HepG2 (cell line): ENCODE measurements around the gene TMEM129. TPM values are rescaled to one million over a fixed set of nuclear protein-coding genes. Genes with fewer than 3 reads are reported as not detected.

Source experiments
- BRD4 ChIP-seq: sonication (generic); formaldehyde crosslinking; IDR thresholded peaks from 2 replicates; pipeline ENCODE4 v1.4.0; 2020; ENCODE audit warnings: missing genetic modification reagents
- DNMT1 ChIP-seq: sonication (generic); formaldehyde crosslinking; IDR thresholded peaks from 2 replicates; pipeline ENCODE4 v1.5.1; 2020; ENCODE audit warnings: mild to moderate bottlenecking, missing genetic modification reagents
- EP300 ChIP-seq, 3 experiments: sonication (generic) in 1 of 3; formaldehyde crosslinking in 1 of 3; IDR thresholded peaks; 2 replicates each; pipeline versions ENCODE4 v1.5.1 to v1.6.1; 2011 to 2020; ENCODE audit warnings: low read depth in 2 of 3, low read length in 2 of 3, borderline replicate concordance in 1 of 3, improper control_type of control experiment in 1 of 3, mild to moderate bottlenecking in 1 of 3, missing genetic modification reagents in 1 of 3, moderate library complexity in 1 of 3
- GLI4 ChIP-seq: sonication (generic); formaldehyde crosslinking; IDR thresholded peaks from 2 replicates; pipeline ENCODE4 v1.5.1; 2020; ENCODE audit warnings: missing genetic modification reagents, mild to moderate bottlenecking, moderate library complexity, borderline replicate concordance
- HNRNPL ChIP-seq: fragments of 200-400 bp; formaldehyde crosslinking; IDR thresholded peaks from 2 replicates; pipeline ENCODE4 v1.6.1; 2017; ENCODE audit warnings: mild to moderate bottlenecking, low read depth, low read length
- MTA1 ChIP-seq: sonication (generic); formaldehyde crosslinking; IDR thresholded peaks from 2 replicates; pipeline ENCODE4 v1.4.0; 2020; ENCODE audit warnings: missing genetic modification reagents, mild to moderate bottlenecking, borderline replicate concordance
- MTERF4 ChIP-seq: sonication (generic); formaldehyde crosslinking; IDR thresholded peaks from 2 replicates; pipeline ENCODE4 v1.8.0; 2023; ENCODE audit warnings: mild to moderate bottlenecking, missing genetic modification reagents
- NR2F6 ChIP-seq, 2 experiments: IDR thresholded peaks; 2 replicates each; pipeline ENCODE4 v1.6.1; 2016; ENCODE audit warnings: antibody characterized with exemption in 1 of 2, mild to moderate bottlenecking in 1 of 2
- PBX2 ChIP-seq: IDR thresholded peaks from 2 replicates; pipeline ENCODE4 v1.6.1; 2016; ENCODE audit warnings: control low read depth
- PCBP1 ChIP-seq: fragments of 200-400 bp; formaldehyde crosslinking; IDR thresholded peaks from 2 replicates; pipeline ENCODE4 v1.6.1; 2017; ENCODE audit warnings: mild to moderate bottlenecking, low read depth, low read length, borderline replicate concordance
- RXRB ChIP-seq: IDR thresholded peaks from 2 replicates; pipeline ENCODE4 v1.6.1; 2016; ENCODE audit warnings: borderline replicate concordance, missing genetic modification reagents, missing compliant biosample characterization
- SP5 ChIP-seq: IDR thresholded peaks from 2 replicates; pipeline ENCODE4 v1.6.1; 2016; ENCODE audit warnings: low read depth, borderline replicate concordance
- TAF1 ChIP-seq: sonication (generic); formaldehyde crosslinking; IDR thresholded peaks from 2 replicates; pipeline ENCODE4 v1.4.0; 2020; ENCODE audit warnings: missing genetic modification reagents
- TCF7 ChIP-seq: sonication (generic); IDR thresholded peaks from 2 replicates; pipeline ENCODE4 v1.6.1; 2016; ENCODE audit warnings: antibody characterized with exemption, low read depth
- THAP8 ChIP-seq: sonication (generic); formaldehyde crosslinking; IDR thresholded peaks from 2 replicates; pipeline ENCODE4 v1.5.1; 2020; ENCODE audit warnings: missing genetic modification reagents, mild to moderate bottlenecking, borderline replicate concordance
- TRIM24 ChIP-seq: sonication (generic); formaldehyde crosslinking; IDR thresholded peaks from 2 replicates; pipeline ENCODE4 v1.8.0; 2022; ENCODE audit warnings: mild to moderate bottlenecking, missing genetic modification reagents
- YEATS2 ChIP-seq: sonication (generic); formaldehyde crosslinking; IDR thresholded peaks from 2 replicates; pipeline ENCODE4 v1.4.0; 2020; ENCODE audit warnings: missing genetic modification reagents, borderline replicate concordance
- ZBTB26 ChIP-seq: IDR thresholded peaks from 2 replicates; pipeline ENCODE4 v1.6.1; 2016; ENCODE audit warnings: missing compliant biosample characterization, missing genetic modification reagents, borderline replicate concordance
- ZMYM4 ChIP-seq: sonication (generic); formaldehyde crosslinking; IDR thresholded peaks from 2 replicates; pipeline ENCODE4 v1.8.1; 2023; ENCODE audit warnings: mild to moderate bottlenecking, missing genetic modification reagents
- ZNF101 ChIP-seq: sonication (generic); formaldehyde crosslinking; IDR thresholded peaks from 2 replicates; pipeline ENCODE4 v1.4.0; 2020; ENCODE audit warnings: mild to moderate bottlenecking, low read depth, missing genetic modification reagents, borderline replicate concordance
- ZNF280B ChIP-seq: sonication (generic); formaldehyde crosslinking; IDR thresholded peaks from 2 replicates; pipeline ENCODE4 v1.5.0; 2020; ENCODE audit warnings: missing genetic modification reagents, mild to moderate bottlenecking, borderline replicate concordance
- ZNF614 ChIP-seq: IDR thresholded peaks from 2 replicates; pipeline ENCODE4 v1.6.1; 2018; ENCODE audit warnings: missing biosample characterization, missing genetic modification reagents, inconsistent platforms, borderline replicate concordance
- ZNF746 ChIP-seq: sonication (generic); formaldehyde crosslinking; IDR thresholded peaks from 2 replicates; pipeline ENCODE4 v1.8.0; 2022; ENCODE audit warnings: mild to moderate bottlenecking, missing genetic modification reagents
- ZNF841 ChIP-seq: sonication (generic); formaldehyde crosslinking; IDR thresholded peaks from 2 replicates; pipeline ENCODE4 v1.8.1; 2023; ENCODE audit warnings: missing genetic modification reagents, borderline replicate concordance
- ZSCAN31 ChIP-seq: sonication (generic); formaldehyde crosslinking; IDR thresholded peaks from 2 replicates; pipeline ENCODE4 v1.5.0; 2020; ENCODE audit warnings: low read depth, mild to moderate bottlenecking, missing genetic modification reagents
- polyA plus RNA-seq, 8 experiments: library from polyadenylated mRNA; depleted of rRNA in 3 of 8; stranded (reverse) in 7 of 8; unstranded in 1 of 8; fragments of >200 nt; fragmentation: Illumina TruSeq in 4 of 8; extraction: Trizol in 4 of 8; gene quantifications; 2 replicates each; pipeline versions ENCODE4 v1.2.1 to v1.2.3, GENCODE V29; 2011 to 2016; ENCODE audit warnings: low read depth in 4 of 8, missing spikeins in 1 of 8, mixed read lengths in 1 of 8; ENCODE audit not compliant: insufficient read depth in 1 of 8
- total RNA-seq, 5 experiments: library from RNA; depleted of rRNA; stranded (reverse); fragments of >200 nt; fragmentation: Illumina TruSeq; extraction: Trizol; gene quantifications; 2 replicates each; pipeline ENCODE4 v1.2.3, GENCODE V29; 2016; ENCODE audit warnings: low read depth in 1 of 5

TMEM129 gene
- total and polyA plus RNA-seq, 2 of the 13 experiments (the other 11 are each of a cell fraction or from before 2014, with no cell fraction given): 19.0 to 25.8 TPM

GRCh38 chr4:1770791-1771231 lies 49.7 kb upstream of the TMEM129 start (continued):
- no peak for TF ChIP-seq DNMT1 (CRISPR knock-in tag)
- TF ChIP-seq MTA1 (CRISPR knock-in tag): peak; percentile 65; the same call in 1 of the 2 replicates
- TF ChIP-seq ZNF841 (CRISPR knock-in tag): no peak
- no peak for TF ChIP-seq ZSCAN31 (CRISPR knock-in tag)
- TF ChIP-seq TRIM24 (CRISPR knock-in tag): no peak
- 0 out of 2 replicates have a peak, but pooled peaks have one; percentile 14 for TF ChIP-seq SP5 (CRISPR knock-in tag)
- peak; percentile 82 for TF ChIP-seq HNRNPL
- TF ChIP-seq ZNF614 (CRISPR knock-in tag): 0 out of 2 replicates have a peak, but pooled peaks have one; percentile 11
- no peak for TF ChIP-seq THAP8 (CRISPR knock-in tag)
- no peak for TF ChIP-seq TCF7
- no peak for TF ChIP-seq YEATS2 (CRISPR knock-in tag)
- TF ChIP-seq ZMYM4 (CRISPR knock-in tag): peak; percentile 24; the same call in 1 of the 2 replicates
- no peak for TF ChIP-seq ZNF280B (CRISPR knock-in tag)
- peak; percentile 4; the same call in 1 of the 2 replicates for TF ChIP-seq PCBP1
- TF ChIP-seq GLI4 (CRISPR knock-in tag): no peak
- TF ChIP-seq ZNF101 (CRISPR knock-in tag): no peak
- TF ChIP-seq ZBTB26 (CRISPR knock-in tag): 0 out of 2 replicates have a peak, but pooled peaks have one; percentile 23
- TF ChIP-seq RXRB: peak; percentile 78
- TF ChIP-seq ZNF746: peak; percentile 60; the same call in 1 of the 2 replicates
- peak; percentile 40; the same call in 1 of the 2 replicates for TF ChIP-seq BRD4
- peak; percentile 95 for TF ChIP-seq NR2F6 (IDR thresholded peaks at IDR 0.05)
- peak; percentile 94 for TF ChIP-seq NR2F6 (CRISPR knock-in tag; IDR thresholded peaks at IDR 0.05)
- TF ChIP-seq TAF1 (CRISPR knock-in tag): peak; percentile 23; the same call in 1 of the 2 replicates
- peak in 1 of 2 experiments; percentile 59; a peak in 1 of 4 replicates for TF ChIP-seq EP300 (IDR thresholded peaks at IDR 0.05; ENCODE audit: low read depth in 2 of 2, low read length in 2 of 2)
- TF ChIP-seq EP300 (CRISPR knock-in tag; IDR thresholded peaks at IDR 0.05; ENCODE audit: borderline replicate concordance): no peak
- no peak for TF ChIP-seq MTERF4 (CRISPR knock-in tag)
- TF ChIP-seq PBX2 (CRISPR knock-in tag): no peak
